Cerebellar nuclear complex (tissue), 1 donor: ENCODE measurements around the gene AFAP1L2.

Experiments
- DNase-seq, 2 experiments: peaks; one replicate each; lab custom pipeline; 2025; lab: John Stamatoyannopoulos, UW

AFAP1L2 gene, protein sequence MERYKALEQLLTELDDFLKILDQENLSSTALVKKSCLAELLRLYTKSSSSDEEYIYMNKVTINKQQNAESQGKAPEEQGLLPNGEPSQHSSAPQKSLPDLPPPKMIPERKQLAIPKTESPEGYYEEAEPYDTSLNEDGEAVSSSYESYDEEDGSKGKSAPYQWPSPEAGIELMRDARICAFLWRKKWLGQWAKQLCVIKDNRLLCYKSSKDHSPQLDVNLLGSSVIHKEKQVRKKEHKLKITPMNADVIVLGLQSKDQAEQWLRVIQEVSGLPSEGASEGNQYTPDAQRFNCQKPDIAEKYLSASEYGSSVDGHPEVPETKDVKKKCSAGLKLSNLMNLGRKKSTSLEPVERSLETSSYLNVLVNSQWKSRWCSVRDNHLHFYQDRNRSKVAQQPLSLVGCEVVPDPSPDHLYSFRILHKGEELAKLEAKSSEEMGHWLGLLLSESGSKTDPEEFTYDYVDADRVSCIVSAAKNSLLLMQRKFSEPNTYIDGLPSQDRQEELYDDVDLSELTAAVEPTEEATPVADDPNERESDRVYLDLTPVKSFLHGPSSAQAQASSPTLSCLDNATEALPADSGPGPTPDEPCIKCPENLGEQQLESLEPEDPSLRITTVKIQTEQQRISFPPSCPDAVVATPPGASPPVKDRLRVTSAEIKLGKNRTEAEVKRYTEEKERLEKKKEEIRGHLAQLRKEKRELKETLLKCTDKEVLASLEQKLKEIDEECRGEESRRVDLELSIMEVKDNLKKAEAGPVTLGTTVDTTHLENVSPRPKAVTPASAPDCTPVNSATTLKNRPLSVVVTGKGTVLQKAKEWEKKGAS

DNA sequence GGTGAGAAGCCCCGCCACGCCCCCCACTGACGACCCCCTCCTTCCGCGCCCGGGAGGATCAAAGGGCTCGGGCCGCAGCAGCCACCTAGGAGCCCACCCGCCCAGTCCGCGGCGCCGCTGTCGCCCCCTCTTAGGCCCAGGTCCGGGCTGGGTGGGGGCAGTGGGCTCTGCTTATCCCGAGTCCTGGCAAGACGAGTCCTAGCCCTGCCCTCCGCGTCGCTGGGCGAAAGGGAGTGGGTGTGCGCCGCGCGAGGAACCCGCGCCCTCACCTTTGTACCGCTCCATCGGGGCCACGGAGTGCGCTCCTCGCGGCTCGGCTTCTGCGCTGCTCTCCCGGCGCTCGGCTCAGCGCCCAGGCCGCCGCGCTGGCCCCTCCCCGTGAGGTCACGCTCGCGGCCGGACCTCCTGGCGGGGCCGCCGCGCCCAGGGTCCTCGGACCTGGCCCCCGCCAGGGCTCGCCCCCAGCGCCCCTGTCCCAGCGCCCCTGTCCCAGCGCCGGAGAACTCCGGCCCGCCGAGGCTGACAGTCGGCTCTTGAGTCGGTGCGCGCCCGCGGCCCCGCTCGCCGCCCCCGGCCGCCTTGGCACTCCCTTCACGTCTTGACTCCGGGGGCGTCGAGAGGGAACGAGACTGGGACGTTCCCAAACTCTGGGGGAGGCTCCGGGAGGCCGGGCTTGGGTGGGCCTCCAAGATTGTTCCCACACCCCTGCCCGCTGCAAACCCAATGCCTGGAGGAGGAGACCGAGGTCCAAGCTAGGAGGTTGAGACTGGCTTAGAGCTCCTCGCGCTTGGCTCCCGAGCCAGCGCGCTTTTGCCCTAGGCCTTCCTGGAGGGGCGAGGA, at the start of gene AFAP1L2:
Gene AFAP1L2 (minus strand): TSS at position 332 of the 840 bp plus-strand sequence. CDS start 47 bp downstream, at position 285.
- DNase-seq = no peak

DNA sequence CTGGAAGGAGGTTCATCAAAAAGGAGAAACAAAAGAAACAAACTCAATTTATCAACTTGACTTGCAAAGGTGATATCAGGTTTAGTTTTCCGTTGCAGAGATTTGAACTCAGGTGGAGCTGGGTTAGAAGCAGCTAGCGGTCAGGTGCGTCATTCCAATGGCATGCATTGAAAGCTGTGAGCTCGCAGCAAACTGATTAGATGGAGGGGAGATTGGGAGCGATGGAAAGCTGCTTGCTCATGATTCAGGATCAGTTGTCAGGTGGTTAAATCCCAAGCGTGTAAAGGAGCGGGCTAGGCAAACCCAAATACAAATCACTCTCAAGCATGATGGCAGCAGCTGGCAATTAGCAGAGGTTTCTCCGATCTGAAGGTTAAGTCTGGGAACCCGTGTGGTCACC, 49.3 kb upstream of the AFAP1L2 start:
- DNase-seq = no peak

DNA sequence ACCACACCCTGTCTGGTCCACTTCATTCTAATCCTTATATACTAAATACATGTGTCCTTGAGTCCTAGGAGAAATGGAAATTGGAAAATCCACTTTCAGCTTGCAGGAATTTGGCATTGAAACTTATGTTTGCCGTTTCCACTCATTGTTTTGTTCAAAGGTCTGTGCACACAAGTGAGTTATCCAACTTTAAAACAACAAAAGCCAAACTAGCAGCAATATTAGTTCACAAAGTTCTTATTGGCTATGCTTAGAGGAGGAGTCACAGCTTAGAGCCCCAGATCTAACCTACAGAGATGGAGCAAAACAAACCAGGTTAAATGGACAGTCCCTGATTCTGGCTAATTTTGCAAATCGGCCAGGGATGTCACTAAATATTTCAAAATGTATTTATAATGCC, 44.6 kb upstream of the AFAP1L2 start:
- no peak for DNase-seq

DNA sequence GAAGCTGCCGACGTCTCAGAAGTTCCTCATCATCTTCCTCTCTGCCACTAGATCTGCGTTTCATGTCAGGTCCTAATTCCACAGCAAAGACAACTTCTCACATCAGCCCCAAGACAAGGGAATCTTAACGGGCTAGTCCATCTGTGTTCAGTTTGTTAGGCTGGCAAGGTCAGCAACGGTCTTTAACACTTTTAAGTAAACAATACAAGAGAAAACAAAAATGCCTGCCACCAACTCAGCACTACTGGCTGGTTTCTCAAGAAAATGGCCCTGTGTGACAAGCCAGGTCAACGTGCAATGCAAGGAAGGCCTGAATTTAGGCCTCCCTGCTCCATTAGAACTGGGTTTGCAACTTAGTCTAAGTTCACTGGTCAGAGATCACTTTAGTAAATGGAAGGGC, 41.0 kb upstream of the AFAP1L2 start:
- DNase-seq = no peak

DNA sequence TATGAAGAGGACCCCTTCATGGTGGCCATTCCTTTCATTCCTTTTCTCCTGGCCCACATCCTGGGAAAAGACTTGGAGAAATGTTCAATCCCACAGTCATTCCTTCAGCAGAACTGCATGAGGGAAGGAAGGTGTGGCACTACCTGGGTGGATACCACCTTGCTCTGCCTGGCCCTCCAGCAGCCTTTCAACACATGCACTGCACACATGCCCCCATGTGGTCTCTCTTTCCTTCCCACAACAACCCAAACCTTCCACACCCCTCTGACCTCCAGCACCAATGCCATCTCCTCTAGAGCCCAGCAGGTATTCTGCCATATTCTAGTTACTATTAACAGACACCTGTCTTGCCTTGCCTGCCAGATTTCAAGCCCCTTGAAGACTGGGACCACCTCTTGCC, 40.5 kb upstream of the AFAP1L2 start:
- DNase-seq = no peak

DNA sequence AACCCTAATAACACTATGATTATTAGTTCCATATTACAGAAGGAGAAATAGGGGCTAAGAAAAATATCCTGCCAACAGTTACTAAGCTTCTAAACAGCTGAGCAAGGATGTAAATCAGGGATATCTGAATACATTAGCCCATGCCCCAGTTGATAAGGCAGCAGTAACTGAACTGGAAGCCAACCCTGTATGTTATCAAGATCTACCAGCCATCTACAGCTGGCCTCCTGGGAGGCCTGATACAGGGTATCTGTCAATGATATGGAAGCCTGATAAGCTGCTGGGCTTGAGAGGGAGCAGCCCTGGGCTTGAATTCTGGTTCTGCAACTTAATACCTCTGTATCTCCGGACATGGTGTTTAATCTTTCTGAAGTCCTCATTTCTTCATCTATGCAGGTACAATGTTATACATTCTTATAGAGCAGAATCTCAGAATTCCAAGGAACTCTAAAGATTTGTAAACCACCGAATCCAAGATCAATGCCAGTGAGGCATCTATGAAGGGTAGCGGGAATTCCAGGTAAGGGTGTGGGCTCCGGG, 37.9 kb upstream of the AFAP1L2 start:
- DNase-seq = no peak

DNA sequence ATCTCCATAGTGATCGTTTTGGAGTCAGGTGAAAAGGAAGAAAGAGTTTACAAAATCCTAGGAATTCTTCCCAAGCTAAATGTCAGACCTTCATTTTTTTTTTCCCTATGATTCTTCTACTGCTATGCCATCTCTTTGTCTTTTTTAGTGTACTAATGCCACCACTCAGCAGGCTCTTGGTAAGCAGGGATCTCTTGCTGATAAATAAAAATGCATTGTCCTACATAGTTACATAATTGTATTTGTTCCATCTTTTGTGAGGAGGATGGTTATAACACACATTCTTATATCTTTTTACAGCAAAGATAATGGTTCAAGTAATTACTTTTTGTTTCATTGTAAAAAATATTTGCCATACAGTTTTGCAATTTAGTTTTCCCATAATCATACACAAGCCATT, 36.8 kb upstream of the AFAP1L2 start:
- no peak for DNase-seq

DNA sequence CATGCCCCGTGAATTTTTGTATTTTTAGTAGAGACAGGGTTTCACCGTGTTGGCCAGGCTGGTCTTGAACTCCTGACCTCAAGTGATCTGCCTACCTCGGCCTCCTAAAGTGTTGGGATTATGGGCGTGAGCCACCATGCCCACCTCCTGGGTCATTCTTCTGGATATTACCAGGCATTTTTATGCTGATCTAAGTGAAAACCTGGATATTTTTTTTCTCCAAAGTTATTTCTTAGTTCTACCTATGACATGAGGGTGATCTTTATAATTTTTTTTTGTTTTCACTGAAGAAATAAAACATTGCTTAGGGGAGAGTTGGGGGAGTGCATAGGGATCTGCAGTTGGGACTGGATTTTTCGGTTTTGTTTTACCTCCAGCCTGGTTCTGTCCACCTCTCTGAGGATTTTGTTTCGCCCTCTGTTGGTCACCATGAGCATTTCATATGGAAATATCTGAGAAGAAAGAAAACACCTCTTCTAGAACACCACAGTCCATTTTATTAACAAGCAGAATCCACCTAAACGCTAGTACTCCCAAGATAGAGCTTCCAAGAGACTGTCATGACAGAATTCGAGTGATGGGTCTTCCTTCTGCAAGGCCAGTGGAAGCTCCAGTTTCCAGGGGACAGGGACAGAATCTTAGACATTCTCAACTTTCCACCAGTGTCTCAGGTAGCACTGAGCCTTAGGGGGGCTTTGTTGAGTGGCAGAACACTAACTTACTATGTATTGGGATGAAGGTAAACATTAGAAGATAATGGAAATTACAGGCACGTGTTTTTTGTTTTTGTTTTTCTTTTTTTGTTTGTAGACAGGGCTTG, 33.4 kb upstream of the AFAP1L2 start:
- DNase-seq = no peak

DNA sequence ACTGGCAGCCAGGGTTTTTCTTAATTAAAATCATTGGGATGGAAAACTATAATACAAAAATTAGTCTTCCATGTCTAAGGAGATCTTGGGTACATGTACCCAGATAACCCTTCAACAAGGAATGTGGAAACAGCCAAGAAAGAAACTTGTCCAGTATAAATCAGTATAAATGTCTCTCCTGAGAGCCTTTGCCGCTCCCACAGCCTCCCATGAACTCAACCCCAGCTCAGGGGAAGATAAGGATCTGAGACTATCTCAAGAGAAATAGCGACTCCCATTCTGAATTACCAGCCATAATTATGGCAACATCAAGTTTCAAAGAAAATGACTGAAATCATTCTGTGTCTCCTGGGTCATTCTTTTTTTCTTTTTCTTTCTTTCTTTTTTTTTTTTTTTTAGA, 32.6 kb upstream of the AFAP1L2 start:
- no peak for DNase-seq

DNA sequence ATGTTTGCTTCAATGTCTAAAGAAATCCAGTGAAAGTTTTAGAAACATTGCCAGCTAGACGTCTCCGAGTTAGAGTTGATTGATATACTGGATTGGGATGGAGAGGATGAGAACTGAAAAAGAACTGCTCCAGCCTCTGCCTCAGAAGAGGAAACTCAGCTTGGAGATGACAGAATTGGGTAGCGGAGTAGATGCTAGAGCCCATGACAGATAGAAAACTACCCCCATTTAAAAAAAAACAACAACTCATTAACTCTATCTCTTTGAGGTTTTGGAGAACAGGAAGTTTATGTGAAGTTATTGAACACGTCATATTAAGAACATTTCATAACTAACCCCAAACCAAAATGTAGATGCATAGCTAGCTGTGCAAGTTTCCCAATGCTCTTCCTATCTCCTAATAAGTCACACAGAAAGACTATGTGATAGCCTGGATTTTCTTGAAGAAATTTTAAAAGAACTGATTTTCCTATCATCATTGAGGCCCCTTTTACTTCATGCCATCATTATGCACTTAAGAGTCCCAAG, 28.3 kb upstream of the AFAP1L2 start:
- no peak for DNase-seq

DNA sequence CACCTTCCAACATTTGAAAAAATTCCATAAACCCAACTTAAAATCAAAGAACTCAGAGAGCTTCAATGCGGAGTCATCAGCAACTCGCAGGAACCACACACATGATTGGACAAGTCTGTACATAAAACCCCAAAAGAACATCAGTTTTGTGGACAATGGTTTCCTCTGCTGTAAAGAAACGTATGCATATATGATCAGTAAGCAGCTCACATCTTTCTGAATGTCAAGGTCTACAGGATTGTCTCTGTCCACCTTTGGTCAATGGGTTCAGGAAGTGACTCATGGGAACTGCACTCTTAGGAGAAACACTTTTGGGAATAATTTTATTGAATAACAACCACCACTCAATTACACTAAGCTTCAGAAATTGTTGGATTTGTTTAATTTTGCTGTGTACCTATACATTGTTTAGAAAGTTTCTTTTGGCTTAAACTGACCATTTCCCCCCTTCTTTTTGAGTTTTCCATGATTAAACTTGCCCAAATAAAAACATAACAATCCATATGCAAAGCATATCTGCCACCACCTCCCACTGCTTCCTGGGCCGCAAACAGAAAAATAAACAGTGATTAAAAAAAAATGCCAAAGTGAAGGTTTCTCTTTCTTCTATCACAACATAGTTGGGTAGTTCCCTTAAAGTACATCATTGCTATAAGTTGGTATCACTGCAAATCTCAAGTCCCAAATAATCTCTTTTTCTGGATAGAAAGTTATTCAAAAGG, 27.3 kb upstream of the AFAP1L2 start:
- no peak for DNase-seq

DNA sequence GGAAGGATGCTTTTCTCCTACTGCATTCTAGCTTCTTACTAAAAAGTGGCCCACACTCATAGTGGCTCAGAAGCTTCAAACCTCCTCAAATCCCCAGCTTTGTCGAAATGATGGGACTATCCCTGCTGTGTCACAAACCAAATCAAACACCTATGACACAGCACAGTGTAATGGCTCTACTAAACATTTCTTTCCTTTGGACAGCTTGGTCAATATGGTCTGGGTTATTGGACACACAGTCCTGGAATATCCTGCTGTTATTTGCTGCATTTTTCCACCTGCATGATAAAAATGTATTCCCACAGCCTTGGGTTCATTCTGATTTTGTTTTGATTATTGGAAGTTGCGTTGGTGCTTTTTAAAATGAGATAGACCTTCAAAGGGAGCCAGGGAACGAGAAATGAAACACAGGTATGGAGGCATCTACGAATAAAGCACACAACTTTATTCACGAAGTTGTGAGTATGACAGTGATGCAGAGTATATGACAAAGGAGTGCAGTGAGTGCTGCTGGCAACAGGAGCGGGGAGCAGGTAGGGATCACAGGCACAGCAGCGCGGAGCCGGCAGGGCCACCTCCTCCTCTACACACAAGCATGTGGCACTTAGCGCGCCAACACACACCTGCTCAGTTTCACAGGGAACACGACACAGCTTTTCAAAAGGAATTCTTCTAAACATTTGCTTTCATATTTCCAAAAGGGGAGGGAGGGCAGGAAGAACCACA, 26.5 kb upstream of the AFAP1L2 start:
- no peak for DNase-seq

DNA sequence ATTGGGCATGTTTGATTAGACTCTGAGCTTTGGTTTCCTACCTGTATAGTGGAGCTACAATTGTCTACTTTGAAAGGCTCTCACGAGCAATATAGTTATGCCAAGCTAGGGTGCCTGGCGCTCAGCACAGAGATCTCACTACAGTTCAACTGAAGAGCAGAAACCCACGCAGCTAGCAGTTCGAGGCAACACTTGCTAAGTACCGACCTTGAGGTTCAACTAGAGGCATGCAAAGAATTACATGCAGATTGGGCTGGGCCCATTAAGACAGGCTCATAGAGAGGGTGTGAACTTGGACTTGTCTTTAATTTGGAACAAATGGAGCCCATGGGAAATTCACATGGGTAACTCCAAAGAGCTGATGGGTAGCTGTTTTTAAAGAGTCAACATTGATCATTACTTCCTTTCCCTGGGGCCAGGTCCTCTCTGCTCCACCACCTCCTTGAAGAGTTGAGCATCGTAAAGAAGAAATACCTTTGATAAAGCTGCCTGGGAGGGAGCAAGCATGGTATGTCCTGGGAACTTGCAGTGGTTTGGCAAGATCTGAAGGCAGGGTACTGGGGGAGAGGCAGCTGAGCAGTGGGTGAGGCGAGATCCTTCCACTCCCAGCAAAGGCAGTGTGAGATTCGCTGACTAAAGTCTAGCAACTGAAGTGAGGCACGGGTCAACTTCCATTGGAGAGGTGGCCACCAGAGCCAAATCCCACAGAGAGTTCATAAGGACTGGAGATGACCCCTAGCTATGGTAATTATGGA, 25.5 kb upstream of the AFAP1L2 start:
- no peak for DNase-seq

DNA sequence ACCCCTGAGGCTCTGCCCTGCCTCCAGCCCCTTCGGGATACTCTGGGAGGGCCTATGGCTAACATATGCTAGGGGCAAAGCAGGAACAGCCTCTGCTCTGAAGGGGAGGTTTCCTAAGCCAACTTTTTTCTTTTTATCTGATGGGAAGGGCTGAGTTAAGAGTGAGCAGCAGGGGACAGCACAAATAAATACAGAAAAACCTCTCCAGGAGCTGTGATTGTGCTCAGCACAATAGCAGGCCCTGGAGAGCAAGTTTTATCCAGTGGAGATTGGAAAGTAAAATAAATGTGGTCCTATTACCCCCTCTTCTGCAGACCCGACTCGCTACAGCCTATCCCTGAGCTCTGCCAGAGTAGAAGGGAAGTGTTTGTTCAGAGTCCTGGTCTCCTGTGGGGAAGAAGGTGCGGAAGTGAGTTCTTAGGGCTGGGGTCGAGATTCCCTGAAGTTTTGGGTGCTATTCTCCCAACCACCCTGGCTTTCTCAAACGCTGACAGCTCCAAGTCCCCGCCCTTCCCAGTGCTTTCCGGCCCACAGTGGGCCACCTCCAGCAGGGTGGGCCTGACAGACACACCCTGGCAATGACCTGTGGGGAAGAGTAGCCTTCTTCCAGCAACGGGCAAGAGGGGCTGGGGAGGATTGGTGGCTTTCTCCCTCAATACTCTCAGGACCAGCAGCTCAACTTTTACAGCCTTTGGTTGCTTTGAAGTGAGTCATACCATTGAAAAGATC, 23.0 kb upstream of the AFAP1L2 start:
- DNase-seq = no peak

DNA sequence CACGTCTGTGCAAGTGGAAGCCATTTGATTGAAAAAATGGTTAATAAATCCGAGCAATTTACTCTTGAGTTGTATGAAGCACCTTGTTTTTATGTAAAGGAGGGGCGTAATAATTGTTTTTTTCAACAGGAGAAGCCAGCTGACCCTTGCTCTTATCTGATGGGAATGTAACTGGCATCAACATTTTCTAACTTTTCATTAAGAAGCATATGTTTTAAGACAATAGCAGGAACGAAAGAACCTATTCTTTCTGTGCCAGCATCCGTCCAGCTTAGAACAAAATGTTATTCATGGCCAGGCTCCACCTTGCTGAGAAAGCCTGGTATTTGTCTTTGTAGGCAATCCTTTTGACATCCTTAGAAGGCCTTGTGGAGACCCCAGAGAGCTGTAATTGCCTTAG, 22.2 kb upstream of the AFAP1L2 start:
- DNase-seq = no peak

DNA sequence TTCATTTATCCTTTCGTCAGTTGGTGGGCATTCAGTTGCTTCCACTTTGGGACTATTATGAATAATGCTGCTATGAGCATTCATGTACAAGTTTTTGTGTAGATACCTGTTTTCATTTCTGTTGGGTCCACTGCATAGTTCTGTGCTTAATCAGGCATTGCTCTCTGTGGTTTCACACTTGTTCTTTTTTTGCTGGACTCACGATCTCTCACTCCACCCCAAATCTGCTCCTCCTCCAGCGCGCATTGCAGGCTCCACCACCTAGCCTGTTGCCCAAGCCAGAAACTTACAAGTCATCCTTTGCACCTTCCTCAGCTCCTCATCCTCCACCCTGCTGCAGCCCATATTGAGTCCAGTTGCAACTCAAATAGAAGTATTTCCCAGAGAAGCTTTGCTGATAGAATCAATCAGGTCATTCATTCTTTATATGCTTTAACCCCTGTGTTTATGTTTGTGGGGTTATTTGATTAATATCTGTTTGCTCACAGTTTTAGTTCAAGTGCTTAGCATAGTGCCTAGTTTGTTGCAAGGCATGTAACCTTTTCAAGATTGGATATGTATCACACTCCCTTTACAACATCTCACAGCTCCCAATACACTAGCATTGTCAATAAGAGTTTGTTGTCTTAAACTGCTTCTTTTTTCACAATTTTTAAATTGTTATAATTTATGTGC, 16.6 kb upstream of the AFAP1L2 start:
- no peak for DNase-seq

DNA sequence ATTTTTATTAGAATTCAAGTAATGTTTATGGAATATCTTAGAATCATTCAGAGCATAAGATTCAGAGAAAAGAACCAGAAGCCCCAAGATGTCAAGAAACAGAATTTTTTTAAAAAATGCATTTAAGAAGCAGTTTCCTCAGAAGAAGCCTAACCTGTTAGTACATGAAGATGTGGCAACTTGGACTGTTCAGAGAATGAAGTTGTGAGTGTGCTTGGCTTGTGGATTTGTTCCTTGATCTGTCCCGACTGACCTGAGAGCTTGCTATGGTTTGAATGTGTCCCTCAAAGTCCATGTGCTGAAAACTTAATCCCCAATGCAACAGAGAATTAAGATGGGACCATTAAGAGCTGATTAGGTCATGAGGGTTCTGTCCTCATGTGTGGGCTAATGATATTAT, 13.8 kb upstream of the AFAP1L2 start:
- no peak for DNase-seq
